Jurkat, Clone E6-1 (cell line): ENCODE data around the gene CTNND1.
"Not testable (repeated sequence)": the region's sequence is repeated elsewhere in the genome, so short reads cannot be mapped to it uniquely, and the experiment has no call there.

ENCODE experiments used
- DNase-seq: peaks from one replicate; pipeline ENCODE4 v3.0.0-alpha.2; 2011; ENCODE audit warnings: low read depth, low spot score
- H3K4me3 ChIP-seq: 2 replicates; pipeline ENCODE4 v1.5.1; 2011; ENCODE audit warnings: mild to moderate bottlenecking, low read length, control low read depth, moderate library complexity

CTNND1 gene

DNA sequence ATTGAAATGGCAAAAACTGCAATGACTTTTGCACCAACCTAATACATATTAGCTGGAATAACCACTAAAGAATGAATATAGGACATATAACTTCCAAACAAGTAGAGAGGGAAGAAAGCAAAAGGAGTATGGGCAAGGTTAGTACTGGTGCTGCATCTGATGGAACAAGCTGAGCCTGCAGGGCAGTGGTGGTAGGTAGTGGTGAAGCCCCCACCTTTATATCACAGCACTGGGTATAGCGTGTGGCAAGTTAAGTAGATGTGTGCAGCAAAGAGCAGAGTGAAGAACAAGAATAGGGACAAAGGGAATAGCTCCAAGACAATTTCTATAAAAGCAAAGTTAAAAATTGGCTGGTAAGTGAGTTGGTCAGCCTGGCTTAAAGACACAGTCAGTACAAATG, 62.3 kb downstream of the CTNND1 start:
- DNase-seq: no peak
- H3K4me3 ChIP-seq: no peak overlapping the region

DNA sequence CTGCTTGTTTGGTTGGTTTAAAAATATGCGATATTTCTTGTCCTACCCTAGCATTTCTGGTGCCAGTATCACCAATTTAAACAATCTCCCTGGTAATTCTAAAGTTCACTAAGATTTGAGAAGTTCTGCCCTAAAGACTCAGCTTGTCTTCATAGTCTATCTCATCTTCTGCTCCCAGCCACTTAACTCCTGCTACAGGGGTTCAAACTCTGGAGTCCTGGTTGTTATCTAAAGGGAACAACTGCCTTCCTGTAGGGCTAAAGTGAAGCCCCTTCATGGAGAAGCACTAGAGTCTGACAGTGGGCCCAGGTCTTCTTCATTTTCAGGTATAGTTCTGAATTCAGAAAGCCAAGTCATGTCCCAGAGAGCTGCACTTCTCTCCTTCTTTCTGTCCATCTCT, 73.2 kb downstream of the CTNND1 start:
- DNase-seq: no peak
- H3K4me3 ChIP-seq: no peak overlapping the region

DNA sequence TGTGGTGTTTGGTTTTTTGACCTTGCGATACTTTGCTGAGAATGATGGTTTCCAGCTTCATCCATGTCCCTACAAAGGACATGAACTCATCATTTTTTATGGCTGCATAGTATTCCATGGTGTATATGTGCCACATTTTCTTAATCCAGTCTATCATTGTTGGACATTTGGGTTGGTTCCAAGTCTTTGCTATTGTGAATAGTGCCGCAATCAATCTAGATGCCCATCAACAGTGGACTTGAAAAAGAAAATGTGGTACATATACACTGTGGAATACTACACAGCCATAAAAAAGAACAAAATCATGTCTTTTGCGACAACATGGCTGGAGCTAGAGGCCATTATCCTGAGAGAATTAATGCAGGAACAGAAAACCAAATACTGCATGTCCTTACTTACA, 77.0 kb downstream of the CTNND1 start:
- DNase-seq, H3K4me3 ChIP-seq: not testable (repeated sequence)

DNA sequence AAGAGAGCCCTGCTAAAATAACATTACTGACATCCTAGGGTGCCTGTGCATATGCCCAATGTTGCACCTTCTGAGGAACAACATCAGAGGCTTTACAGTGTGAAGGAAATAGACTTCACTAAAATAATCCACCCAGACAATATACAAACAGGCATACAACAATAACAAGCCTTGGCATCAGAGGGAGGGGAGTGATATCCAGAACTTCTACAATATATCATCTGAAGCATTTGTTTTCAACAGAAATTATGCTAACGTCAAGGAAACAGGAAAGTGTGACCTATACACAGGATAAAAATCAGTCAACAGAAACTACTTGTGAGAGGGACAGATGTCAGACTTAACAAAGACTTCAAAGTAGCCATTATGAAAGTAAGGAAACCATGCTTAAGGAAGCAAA, 81.3 kb downstream of the CTNND1 start:
- no peak overlapping the region for H3K4me3 ChIP-seq

DNA sequence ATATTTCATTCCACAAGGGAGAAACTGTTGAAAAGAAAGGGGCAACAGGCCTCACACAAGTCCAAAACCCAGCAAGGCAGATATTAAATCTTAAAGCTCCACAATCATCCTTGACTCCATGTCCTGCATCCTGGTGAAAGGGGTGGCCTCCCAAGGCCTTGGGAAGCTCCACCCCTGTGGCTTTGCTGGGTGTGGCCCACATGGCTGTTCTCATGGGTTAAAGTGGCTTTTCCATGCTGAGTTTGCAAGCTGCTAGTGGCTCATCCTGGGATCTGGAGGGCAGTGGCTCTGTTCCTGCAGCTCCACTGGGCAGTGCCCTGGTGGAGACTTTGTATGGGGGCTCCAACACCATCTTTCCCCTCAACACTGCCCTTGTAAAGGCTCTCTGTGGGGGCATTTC, 106.4 kb downstream of the CTNND1 start:
- no peak overlapping the region for H3K4me3 ChIP-seq
- no peak for DNase-seq

More for the DNA sequence above, 81.3 kb downstream of the CTNND1 start:
- DNase-seq: no peak

DNA sequence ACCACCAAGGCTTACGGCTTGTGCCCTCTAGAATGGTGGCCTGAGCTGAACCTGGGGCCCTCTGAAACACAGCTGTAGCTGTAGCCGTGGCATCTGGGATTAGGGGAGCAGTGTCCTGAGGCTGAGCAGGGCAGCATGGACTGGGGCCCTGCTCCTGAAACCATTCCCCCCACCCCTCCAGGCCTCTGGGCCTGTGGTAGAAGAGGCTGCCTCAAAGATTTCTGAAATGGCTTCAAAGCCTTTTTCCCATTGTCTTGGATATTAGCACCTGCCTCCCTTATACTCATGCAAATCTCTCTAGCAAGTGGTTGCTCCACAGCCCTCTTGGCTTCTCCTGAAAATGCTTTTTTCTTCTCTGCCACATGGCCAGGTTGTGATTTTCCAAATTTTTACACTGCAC, 106.9 kb downstream of the CTNND1 start:
- no peak overlapping the region for H3K4me3 ChIP-seq
- DNase-seq: no peak
